K562 (cell line): ENCODE results near the gene GALNT17. TPM values are rescaled to one million over a fixed set of nuclear protein-coding genes. Genes with fewer than 3 reads are reported as not detected.

Experiments used
- ATAC-seq: fragments of 200-7000 bp; cut with Tn5 transposase; 3 replicates; pipeline ENCODE4 v1.9.1; 2020; ENCODE audit warnings: moderate library complexity
- BruUV-seq: library from RNA; stranded (reverse); fragments of 400-500 nt; replicated peaks from 2 replicates; lab custom pipeline; 2021; lab: Mats Ljungman, UMichigan
- CTCF ChIA-PET: fragments of 300-600 bp; formaldehyde crosslinking; extraction: SDS; loops from one replicate; lab custom pipeline; 2021; ENCODE audit warnings: low intra/inter-chr PET ratio; lab: Yijun Ruan, JAX
- POLR2A ChIA-PET: fragments of 300-600, 350-650 bp; sonication (Branson Sonifier 250); formaldehyde crosslinking; extraction: SDS; loops from one replicate; lab custom pipeline; 2021; ENCODE audit warnings: antibody characterized with exemption, inconsistent platforms; lab: Yijun Ruan, JAX
- DNase-seq, 4 experiments: peaks; one replicate each; pipeline versions ENCODE4 v3.0.0 to v3.0.0-alpha.2; 2011 to 2018; ENCODE audit warnings: low spot score in 3 of 4, mixed read lengths in 3 of 4; ENCODE audit errors: extremely low read depth in 1 of 4
- FAIRE-seq: peaks from 2 replicates; lab custom pipeline; 2011; peaks lifted over from hg19 to GRCh38; lab: Jason Lieb, UNC
- H2AFZ ChIP-seq: 2 replicates; pipeline ENCODE4 v1.6.0; 2011; ENCODE audit warnings: low read depth, low read length, control low read depth, inconsistent platforms
- H3K27ac ChIP-seq: fragments of 200-600 bp; 3 replicates; pipeline ENCODE4 v1.8.0; 2011; ENCODE audit warnings: low read depth, mild to moderate bottlenecking, control low read depth, inconsistent platforms, low read length, moderate library complexity, mixed read lengths; ENCODE audit errors: extremely low read depth
- H3K27me3 ChIP-seq, 2 experiments: fragments of 300-600 bp in 1 of 2; 2 replicates in 1 of 2; 3 replicates in 1 of 2; pipeline versions ENCODE4 v1.6.0 to v1.8.0; 2011; ENCODE audit warnings: inconsistent platforms in 2 of 2, low read length in 2 of 2, mild to moderate bottlenecking in 1 of 2, mixed read lengths in 1 of 2, moderate library complexity in 1 of 2; ENCODE audit not compliant: control insufficient read depth in 2 of 2, insufficient read depth in 2 of 2
- H3K36me3 ChIP-seq: fragments of 300-600 bp; 3 replicates; pipeline ENCODE4 v1.8.0; 2011; ENCODE audit warnings: mild to moderate bottlenecking, low read length, inconsistent platforms; ENCODE audit not compliant: control insufficient read depth, insufficient read depth
- H3K4me1 ChIP-seq, 2 experiments: fragments of 200-600 bp in 1 of 2; replicated peaks in 1 of 2; 2 replicates in 1 of 2; 3 replicates in 1 of 2; pipeline versions ENCODE4 v1.5.1 to v1.8.0; 2011; ENCODE audit warnings: inconsistent platforms in 2 of 2, low read length in 2 of 2, mild to moderate bottlenecking in 1 of 2, mixed read lengths in 1 of 2, moderate library complexity in 1 of 2; ENCODE audit not compliant: control insufficient read depth in 2 of 2, insufficient read depth in 2 of 2
- H3K4me2 ChIP-seq: 2 replicates; pipeline ENCODE4 v1.6.1; 2011; ENCODE audit warnings: low read length, control low read depth, inconsistent platforms, mixed read lengths; ENCODE audit not compliant: insufficient read depth
- H3K4me3 ChIP-seq: fragments of 200-600 bp; sonication (generic), shearing (Covaris generic); 2 replicates; pipeline ENCODE4 v1.5.1; 2016; ENCODE audit warnings: control low read depth, inconsistent platforms
- H3K79me2 ChIP-seq: fragments of 200-600 bp; 3 replicates; pipeline ENCODE4 v1.8.0; 2011; ENCODE audit warnings: low read length, inconsistent platforms; ENCODE audit not compliant: control insufficient read depth, insufficient read depth
- H3K9ac ChIP-seq, 2 experiments: 2 replicates each; pipeline versions ENCODE4 v1.6.0 to v1.6.1; 2011; ENCODE audit warnings: low read depth in 2 of 2, low read length in 2 of 2, control low read depth in 1 of 2, inconsistent platforms in 1 of 2, mild to moderate bottlenecking in 1 of 2, mixed read lengths in 1 of 2; ENCODE audit not compliant: insufficient read depth in 1 of 2
- H3K9me1 ChIP-seq: one replicate; pipeline ENCODE4 v1.6.0; 2011; ENCODE audit warnings: inconsistent platforms, mild to moderate bottlenecking, low read length, moderate library complexity; ENCODE audit not compliant: control insufficient read depth, insufficient read depth
- H3K9me3 ChIP-seq: replicated peaks from 2 replicates; pipeline ENCODE4 v1.5.1; 2011; ENCODE audit warnings: low read depth, low read length, inconsistent platforms; ENCODE audit not compliant: control insufficient read depth, insufficient read depth
- H4K20me1 ChIP-seq: replicated peaks from 2 replicates; pipeline ENCODE4 v1.6.1; 2011; ENCODE audit warnings: low read length, inconsistent platforms, mixed read lengths; ENCODE audit not compliant: control insufficient read depth, insufficient read depth
- YY1 ChIP-seq, 3 experiments: IDR thresholded peaks; 2 replicates each; pipeline ENCODE4 v1.6.1; 2011; ENCODE audit warnings: low read length in 2 of 3, mild to moderate bottlenecking in 2 of 3, moderate library complexity in 2 of 3, borderline replicate concordance in 1 of 3, control low read depth in 1 of 3, low read depth in 1 of 3; ENCODE audit not compliant: insufficient read depth in 3 of 3, insufficient replicate concordance in 2 of 3, control insufficient read depth in 1 of 3, insufficient read length in 1 of 3; ENCODE audit errors: extremely low read depth in 1 of 3
- ZNF217 ChIP-seq: sonication (generic); formaldehyde crosslinking; IDR thresholded peaks from 2 replicates; pipeline ENCODE4 v1.8.0; 2022; ENCODE audit warnings: mild to moderate bottlenecking, missing genetic modification reagents
- ZNF518B ChIP-seq: fragments of 250-450 bp; sonication (Bioruptor Pico); IDR thresholded peaks from 2 replicates; pipeline ENCODE4 v1.5.0; 2021; ENCODE audit warnings: mild to moderate bottlenecking, moderate library complexity
- WGBS: fragments of 100-300 bp; shearing (Covaris generic); methylation state at CpG from one replicate; pipeline ENCODE4 v1.1.6; 2016; ENCODE audit warnings: low coverage, mixed read lengths; ENCODE audit not compliant: insufficient coverage; ENCODE audit errors: missing lambda C conversion rate; 5-methylcytosine and 5-hydroxymethylcytosine counted together
- in situ Hi-C: fragments of 300-500 bp; cut with MboI; formaldehyde crosslinking; loops from 4 replicates; pipeline ENCODE4 v1.15.0; 2018; ENCODE audit warnings: inconsistent platforms, mixed read lengths
- intact Hi-C: fragments of 100-400 bp; cut with micrococcal nuclease; formaldehyde crosslinking; loops from 2 replicates; pipeline ENCODE4 v1.14.2; 2022
- polyA plus RNA-seq, 8 experiments: library from polyadenylated mRNA; depleted of rRNA in 4 of 8; stranded (reverse) in 5 of 8; unstranded in 3 of 8; fragments of >200 nt; fragmentation: Nextera tagmentation in 2 of 8; fragmentation: Illumina TruSeq in 1 of 8; extraction: Ambion mirVana in 2 of 8; extraction: Trizol in 1 of 8; gene quantifications; 2 replicates each; pipeline versions ENCODE4 v1.2.1 to v1.2.3, GENCODE V29; 2011 to 2014; ENCODE audit warnings: inconsistent platforms in 1 of 8, missing spikeins in 1 of 8
- total RNA-seq, 7 experiments: library from RNA; depleted of rRNA in 6 of 7; stranded (reverse); fragments of >200 nt in 6 of 7; fragmentation: Illumina TruSeq in 2 of 7; extraction: Trizol in 2 of 7; gene quantifications; 2 replicates each; pipeline versions ENCODE4 v1.2.1 to v1.2.3, GENCODE V29; 2011 to 2021; ENCODE audit warnings: low replicate concordance in 1 of 7

The GALNT17 gene
- total and polyA plus RNA-seq, 9 of the 15 experiments (the other 6 are each of a cell fraction or from before 2014, with no cell fraction given) = not detected

GRCh38 chr7:71137479-71137878, 5.5 kb downstream of the GALNT17 start:
- Histone ChIP-seq H3K4me2 (no peak overlapping the region), H3K4me1 (no peaks in the 10 kb centered on the region), H4K20me1 (no peaks in the 10 kb centered on the region), H3K4me3 (no peak overlapping the region), H3K9me3 (no peaks in the 10 kb centered on the region), H3K27me3 (peaks cover 2 to 4% of the 10 kb centered on the region in 2 experiments; a peak in 1 of 5 replicates), H3K9ac (no peak overlapping the region), H2AFZ (no peak overlapping the region), H3K79me2 (no peaks in the 10 kb centered on the region), H3K9me1 (no peaks in the 10 kb centered on the region), H3K36me3 (no peaks in the 10 kb centered on the region), H3K27ac (no peak overlapping the region)
- under 1% methylated on average over 7 of the region's 7 CpGs for WGBS
- no peak for TF ChIP-seq ZNF217 (CRISPR knock-in tag)
- no peak for TF ChIP-seq ZNF518B (CRISPR knock-in tag)
- peak in 1 of 3 experiments; percentile 16 for TF ChIP-seq YY1 (IDR thresholded peaks at IDR 0.05; ENCODE audit: borderline replicate concordance in 1 of 3, control insufficient read depth in 1 of 3, extremely low read depth in 1 of 3, insufficient read depth in 3 of 3, insufficient read length in 1 of 3, insufficient replicate concordance in 2 of 3, low read depth in 1 of 3, low read length in 2 of 3)
- in situ Hi-C loops = no loop called here
- DNase-seq (no peak), ATAC-seq (no peak), FAIRE-seq (no peak)
- intact Hi-C loops = no loop called here
- BruUV-seq = no TSS peak
- ChIA-PET POLR2A (no interaction called here), CTCF (no interaction called here)
